PC-9 (cell line): ENCODE data around the gene GRID2. TPM values are rescaled to one million over a fixed set of nuclear protein-coding genes. Genes with fewer than 3 reads are reported as not detected.

Experiments
- BruUV-seq: library from RNA; stranded (reverse); fragments of 400-500 nt; replicated peaks from 2 replicates; lab custom pipeline; 2021; lab: Mats Ljungman, UMichigan
- CTCF ChIA-PET: fragments of 300-600 bp; sonication (Branson Sonifier 250); formaldehyde crosslinking; loops from one replicate; lab custom pipeline; 2022; ENCODE audit warnings: antibody characterized with exemption; lab: Charles Lee
- POLR2A ChIA-PET: fragments of 300-600 bp; sonication (Branson Sonifier 250); formaldehyde crosslinking; loops from one replicate; lab custom pipeline; 2022; ENCODE audit warnings: antibody characterized with exemption; ENCODE audit not compliant: unreplicated experiment; lab: Charles Lee
- DNase-seq, 2 experiments: peaks; one replicate each; pipeline versions ENCODE4 v3.0.0 to v3.0.0-alpha.2; 2015 to 2022; ENCODE audit warnings: mixed read lengths in 1 of 2
- H2AFZ ChIP-seq: fragments of 200-600 bp; sonication (generic); 2 replicates; pipeline ENCODE4 v1.8.1; 2017; ENCODE audit warnings: antibody characterized with exemption
- H3F3A ChIP-seq: fragments of 200-600 bp; sonication (generic); 2 replicates; pipeline ENCODE4 v1.8.1; 2017; ENCODE audit warnings: antibody characterized with exemption, mild to moderate bottlenecking, low read depth; ENCODE audit not compliant: insufficient read depth
- H3K27ac ChIP-seq: fragments of 200-600 bp; sonication (generic); 2 replicates; pipeline ENCODE4 v1.6.1; 2016; ENCODE audit warnings: mixed run types
- H3K27me3 ChIP-seq: fragments of 200-600 bp; sonication (generic); 2 replicates; pipeline ENCODE4 v1.6.1; 2016; ENCODE audit warnings: low read depth, mixed run types; ENCODE audit not compliant: insufficient read depth
- H3K36me3 ChIP-seq: fragments of 200-600 bp; sonication (generic); 2 replicates; pipeline ENCODE4 v1.6.1; 2016; ENCODE audit warnings: low read depth, mixed run types
- H3K4me1 ChIP-seq: fragments of 200-600 bp; sonication (generic); replicated peaks from 2 replicates; pipeline ENCODE4 v1.6.1; 2016; ENCODE audit warnings: mixed run types; ENCODE audit not compliant: insufficient read depth
- H3K4me2 ChIP-seq: fragments of 200-600 bp; sonication (generic); 2 replicates; pipeline ENCODE4 v1.6.1; 2017; ENCODE audit warnings: mixed run types
- H3K4me3 ChIP-seq: fragments of 200-600 bp; sonication (generic); 2 replicates; pipeline ENCODE4 v1.6.1; 2016; ENCODE audit warnings: mixed run types
- H3K79me2 ChIP-seq: fragments of 200-600 bp; sonication (generic); 2 replicates; pipeline ENCODE4 v1.6.1; 2017; ENCODE audit warnings: low read depth, mixed run types
- H3K9me2 ChIP-seq: fragments of 200-600 bp; sonication (generic); 2 replicates; pipeline ENCODE4 v1.8.1; 2017; ENCODE audit warnings: mild to moderate bottlenecking; ENCODE audit not compliant: insufficient read depth
- H3K9me3 ChIP-seq: fragments of 200-600 bp; sonication (generic); 2 replicates; pipeline ENCODE4 v1.8.1; 2016; ENCODE audit warnings: low read depth; ENCODE audit not compliant: insufficient read depth
- H4K20me1 ChIP-seq: fragments of 200-600 bp; sonication (generic); 2 replicates; pipeline ENCODE4 v1.8.1; 2017; ENCODE audit not compliant: insufficient read depth
- EZH2 ChIP-seq: fragments of 200-600 bp; sonication (generic); IDR thresholded peaks from 2 replicates; pipeline ENCODE4 v1.8.0; 2017; ENCODE audit warnings: antibody characterized with exemption, low read depth
- intact Hi-C: fragments of 100-400 bp; cut with micrococcal nuclease; formaldehyde crosslinking; loops from one replicate; pipeline ENCODE4 v1.10.0; 2022; ENCODE audit not compliant: unreplicated experiment
- total RNA-seq: library from RNA; stranded (reverse); gene quantifications from 2 replicates; pipeline ENCODE4 v1.2.3, GENCODE V29; 2021
- TF ChIP-seq, protein P1 (sequence below): fragments of 200-600 bp; sonication (generic); conservative IDR thresholded peaks from 2 replicates; pipeline ENCODE4 v1.6.1; 2017; ENCODE audit warnings: mixed run types, antibody characterized with exemption, mild to moderate bottlenecking, moderate library complexity

The GRID2 gene
- total RNA-seq, 1 experiment from 2014 or later = not detected

GRCh38 chr4:92506933-92507332 is 203.2 kb downstream of the GRID2 start:
- Histone ChIP-seq H3F3A (no peaks in the 10 kb centered on the region), H3K9me3 (no peaks in the 10 kb centered on the region), H3K27ac (no peak overlapping the region), H3K79me2 (no peaks in the 10 kb centered on the region), H3K4me1 (no peaks in the 10 kb centered on the region), H3K4me3 (no peak overlapping the region), H3K4me2 (no peak overlapping the region), H3K27me3 (no peaks in the 10 kb centered on the region), H3K9me2 (no peaks in the 10 kb centered on the region), H2AFZ (no peak overlapping the region), H3K36me3 (no peaks in the 10 kb centered on the region), H4K20me1 (no peaks in the 10 kb centered on the region)
- no peak for DNase-seq
- CTCF ChIA-PET = no interaction called here
- no peak for TF ChIP-seq EZH2
- TF ChIP-seq, protein P1, sequence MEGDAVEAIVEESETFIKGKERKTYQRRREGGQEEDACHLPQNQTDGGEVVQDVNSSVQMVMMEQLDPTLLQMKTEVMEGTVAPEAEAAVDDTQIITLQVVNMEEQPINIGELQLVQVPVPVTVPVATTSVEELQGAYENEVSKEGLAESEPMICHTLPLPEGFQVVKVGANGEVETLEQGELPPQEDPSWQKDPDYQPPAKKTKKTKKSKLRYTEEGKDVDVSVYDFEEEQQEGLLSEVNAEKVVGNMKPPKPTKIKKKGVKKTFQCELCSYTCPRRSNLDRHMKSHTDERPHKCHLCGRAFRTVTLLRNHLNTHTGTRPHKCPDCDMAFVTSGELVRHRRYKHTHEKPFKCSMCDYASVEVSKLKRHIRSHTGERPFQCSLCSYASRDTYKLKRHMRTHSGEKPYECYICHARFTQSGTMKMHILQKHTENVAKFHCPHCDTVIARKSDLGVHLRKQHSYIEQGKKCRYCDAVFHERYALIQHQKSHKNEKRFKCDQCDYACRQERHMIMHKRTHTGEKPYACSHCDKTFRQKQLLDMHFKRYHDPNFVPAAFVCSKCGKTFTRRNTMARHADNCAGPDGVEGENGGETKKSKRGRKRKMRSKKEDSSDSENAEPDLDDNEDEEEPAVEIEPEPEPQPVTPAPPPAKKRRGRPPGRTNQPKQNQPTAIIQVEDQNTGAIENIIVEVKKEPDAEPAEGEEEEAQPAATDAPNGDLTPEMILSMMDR = no peak
- no TSS peak for BruUV-seq
- intact Hi-C loops = no loop called here
- POLR2A ChIA-PET = no interaction called here

GRCh38 chr4:92514627-92515026 is 210.9 kb downstream of the GRID2 start:
- no peak for TF ChIP-seq EZH2
- TF ChIP-seq, protein P1 = no peak
- H3K79me2 ChIP-seq = no peaks in the 10 kb centered on the region
- intact Hi-C loops = no loop called here
- no peaks in the 10 kb centered on the region for H3K4me1 ChIP-seq
- H2AFZ ChIP-seq = no peak overlapping the region
- H3F3A ChIP-seq = no peaks in the 10 kb centered on the region
- no TSS peak for BruUV-seq
- H3K4me3 ChIP-seq = no peak overlapping the region
- H4K20me1 ChIP-seq = no peaks in the 10 kb centered on the region
- no peaks in the 10 kb centered on the region for H3K27me3 ChIP-seq
- no peak overlapping the region for H3K4me2 ChIP-seq
- no peaks in the 10 kb centered on the region for H3K9me3 ChIP-seq
- H3K27ac ChIP-seq = no peak overlapping the region
- ChIA-PET CTCF (no interaction called here), POLR2A (no interaction called here)
- H3K9me2 ChIP-seq = no peaks in the 10 kb centered on the region
- no peak for DNase-seq
- no peaks in the 10 kb centered on the region for H3K36me3 ChIP-seq

DNA sequence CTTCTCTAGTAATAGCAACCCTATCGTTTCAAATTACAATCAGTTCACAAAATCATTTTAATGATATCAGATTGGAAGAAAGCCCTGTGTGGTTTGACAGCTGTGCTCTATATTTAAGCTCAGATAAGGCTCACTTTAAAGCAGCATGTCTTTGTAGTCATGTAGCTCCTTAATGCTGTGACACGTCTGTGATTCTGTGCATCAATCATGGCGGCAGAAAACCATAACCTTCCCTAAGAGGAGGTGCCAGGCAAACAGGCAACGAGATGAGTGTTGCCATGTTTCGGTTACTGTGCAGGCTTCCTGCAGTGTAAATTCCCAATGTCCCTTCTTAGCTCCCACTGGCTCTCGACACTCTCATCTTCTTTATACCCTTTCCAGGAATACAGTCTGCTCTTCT is 212.7 kb downstream of the GRID2 start:
- H3F3A ChIP-seq = no peaks in the 10 kb centered on the region
- intact Hi-C loops = no loop called here
- no peaks in the 10 kb centered on the region for H3K9me3 ChIP-seq
- no peak overlapping the region for H2AFZ ChIP-seq
- H3K4me2 ChIP-seq = no peak overlapping the region
- H3K9me2 ChIP-seq = no peaks in the 10 kb centered on the region
- DNase-seq = no peak
- POLR2A ChIA-PET = no interaction called here
- BruUV-seq = no TSS peak
- H4K20me1 ChIP-seq = no peaks in the 10 kb centered on the region
- TF ChIP-seq EZH2 = no peak
- TF ChIP-seq, protein P1 = no peak
- no peaks in the 10 kb centered on the region for H3K36me3 ChIP-seq
- CTCF ChIA-PET = no interaction called here
- no peak overlapping the region for H3K27ac ChIP-seq
- H3K79me2 ChIP-seq = no peaks in the 10 kb centered on the region
- no peak overlapping the region for H3K4me3 ChIP-seq
- no peaks in the 10 kb centered on the region for H3K27me3 ChIP-seq
- no peaks in the 10 kb centered on the region for H3K4me1 ChIP-seq
